GM12874 (cell line): ENCODE measurements around the gene AKAP13.

Experiments
- TF ChIP-seq, protein P1 (sequence below): IDR thresholded peaks from 2 replicates; pipeline ENCODE4 v1.5.1; 2011; ENCODE audit warnings: low read depth, mild to moderate bottlenecking, control low read depth, low read length, moderate library complexity; ENCODE audit not compliant: insufficient read depth

AKAP13 gene

DNA sequence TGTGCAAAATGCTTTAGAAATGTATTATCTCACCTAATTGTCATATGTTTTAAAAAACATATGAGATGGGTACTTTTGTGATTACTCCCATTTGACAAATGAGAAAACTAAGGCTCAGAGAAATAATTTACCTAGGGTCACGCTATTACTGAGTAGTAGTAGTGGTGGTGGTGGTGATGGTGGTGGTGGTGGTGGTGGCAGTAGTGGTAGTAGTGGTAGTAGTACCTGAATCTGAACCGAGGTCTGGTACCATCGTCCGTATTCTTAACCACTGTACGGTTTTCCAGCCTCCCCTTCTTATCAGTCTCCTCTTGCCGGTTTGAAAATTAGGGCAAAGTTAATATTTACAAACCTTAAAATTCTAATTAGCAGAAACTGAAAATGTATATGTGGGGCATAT, 311.9 kb downstream of the AKAP13 start:
- TF ChIP-seq, protein P1, sequence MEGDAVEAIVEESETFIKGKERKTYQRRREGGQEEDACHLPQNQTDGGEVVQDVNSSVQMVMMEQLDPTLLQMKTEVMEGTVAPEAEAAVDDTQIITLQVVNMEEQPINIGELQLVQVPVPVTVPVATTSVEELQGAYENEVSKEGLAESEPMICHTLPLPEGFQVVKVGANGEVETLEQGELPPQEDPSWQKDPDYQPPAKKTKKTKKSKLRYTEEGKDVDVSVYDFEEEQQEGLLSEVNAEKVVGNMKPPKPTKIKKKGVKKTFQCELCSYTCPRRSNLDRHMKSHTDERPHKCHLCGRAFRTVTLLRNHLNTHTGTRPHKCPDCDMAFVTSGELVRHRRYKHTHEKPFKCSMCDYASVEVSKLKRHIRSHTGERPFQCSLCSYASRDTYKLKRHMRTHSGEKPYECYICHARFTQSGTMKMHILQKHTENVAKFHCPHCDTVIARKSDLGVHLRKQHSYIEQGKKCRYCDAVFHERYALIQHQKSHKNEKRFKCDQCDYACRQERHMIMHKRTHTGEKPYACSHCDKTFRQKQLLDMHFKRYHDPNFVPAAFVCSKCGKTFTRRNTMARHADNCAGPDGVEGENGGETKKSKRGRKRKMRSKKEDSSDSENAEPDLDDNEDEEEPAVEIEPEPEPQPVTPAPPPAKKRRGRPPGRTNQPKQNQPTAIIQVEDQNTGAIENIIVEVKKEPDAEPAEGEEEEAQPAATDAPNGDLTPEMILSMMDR, result no peak

DNA sequence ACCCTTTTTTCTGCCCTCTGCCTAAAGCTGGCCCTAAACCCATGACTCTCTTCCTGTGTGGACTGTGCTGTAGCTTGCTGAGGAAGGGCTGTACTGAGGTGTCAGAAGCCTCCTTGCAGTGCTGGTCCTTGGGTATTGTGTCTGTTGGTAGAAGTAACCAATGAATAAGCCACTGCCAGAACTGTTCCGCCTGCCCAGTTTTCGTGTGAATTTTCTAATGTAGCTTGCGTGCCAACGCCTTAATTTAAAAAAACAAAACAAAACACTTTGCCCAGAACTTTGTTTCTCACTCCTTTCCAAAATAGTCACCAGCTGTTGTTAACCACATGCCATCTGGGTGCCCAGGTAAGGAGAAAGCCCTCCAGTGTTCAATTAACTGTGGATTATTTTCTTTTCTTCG, 312.5 kb downstream of the AKAP13 start:
- TF ChIP-seq, protein P1, result no peak

DNA sequence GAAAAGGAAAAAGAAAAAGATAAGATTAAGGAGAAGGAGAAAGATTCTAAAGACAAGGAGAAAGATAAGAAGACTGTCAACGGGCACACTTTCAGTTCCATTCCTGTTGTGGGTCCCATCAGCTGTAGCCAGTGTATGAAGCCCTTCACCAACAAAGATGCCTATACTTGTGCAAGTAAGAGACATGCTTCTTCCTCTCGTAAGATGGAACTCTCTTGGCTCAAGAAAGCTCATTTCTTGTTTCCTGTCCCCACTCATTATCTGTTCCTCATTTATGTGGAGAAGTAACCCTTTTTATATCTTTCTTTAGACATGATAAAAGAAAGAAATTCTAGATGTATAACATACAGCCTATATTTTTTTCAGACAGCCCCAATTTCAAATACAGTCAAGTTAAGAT, 312.9 kb downstream of the AKAP13 start:
- TF ChIP-seq, protein P1, result no peak

DNA sequence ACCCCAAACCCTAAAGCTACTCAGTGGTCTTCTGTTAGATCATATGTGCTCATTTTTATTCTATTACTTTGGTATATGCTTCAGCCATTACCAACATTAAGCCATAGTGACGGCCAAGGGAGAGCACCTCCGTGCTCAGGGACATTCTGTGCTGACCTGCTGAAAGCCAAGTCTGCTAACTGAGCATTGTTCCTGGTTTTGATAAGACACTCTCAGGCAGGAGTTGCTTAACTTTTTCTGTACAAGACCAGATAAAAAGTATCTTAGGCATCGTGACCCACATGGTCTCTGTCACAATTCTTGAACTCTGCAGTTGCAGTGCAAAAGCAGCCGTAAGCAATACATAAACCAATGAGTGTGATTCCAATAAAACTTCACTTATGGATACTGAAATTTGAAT, 313.7 kb downstream of the AKAP13 start:
- TF ChIP-seq, protein P1, result no peak

DNA sequence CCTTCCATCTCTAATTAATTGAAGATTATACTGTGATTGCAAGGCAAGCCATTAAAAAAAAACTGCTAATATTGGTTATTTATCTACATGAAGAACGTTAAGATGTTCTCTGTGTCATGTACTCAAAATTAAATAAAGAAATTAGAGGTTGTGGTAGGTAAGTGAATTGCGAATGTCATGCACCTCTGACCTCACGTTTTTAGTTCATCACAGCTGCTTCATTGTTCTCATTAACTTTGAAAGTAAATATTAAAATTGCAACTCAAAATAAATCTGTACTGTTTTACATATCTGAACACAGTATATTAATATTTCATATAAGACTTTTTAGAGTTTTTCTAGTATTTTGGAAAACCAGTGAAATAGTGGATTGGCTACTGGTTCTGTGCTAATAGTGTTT, 320.4 kb downstream of the AKAP13 start:
- TF ChIP-seq, protein P1, result no peak

DNA sequence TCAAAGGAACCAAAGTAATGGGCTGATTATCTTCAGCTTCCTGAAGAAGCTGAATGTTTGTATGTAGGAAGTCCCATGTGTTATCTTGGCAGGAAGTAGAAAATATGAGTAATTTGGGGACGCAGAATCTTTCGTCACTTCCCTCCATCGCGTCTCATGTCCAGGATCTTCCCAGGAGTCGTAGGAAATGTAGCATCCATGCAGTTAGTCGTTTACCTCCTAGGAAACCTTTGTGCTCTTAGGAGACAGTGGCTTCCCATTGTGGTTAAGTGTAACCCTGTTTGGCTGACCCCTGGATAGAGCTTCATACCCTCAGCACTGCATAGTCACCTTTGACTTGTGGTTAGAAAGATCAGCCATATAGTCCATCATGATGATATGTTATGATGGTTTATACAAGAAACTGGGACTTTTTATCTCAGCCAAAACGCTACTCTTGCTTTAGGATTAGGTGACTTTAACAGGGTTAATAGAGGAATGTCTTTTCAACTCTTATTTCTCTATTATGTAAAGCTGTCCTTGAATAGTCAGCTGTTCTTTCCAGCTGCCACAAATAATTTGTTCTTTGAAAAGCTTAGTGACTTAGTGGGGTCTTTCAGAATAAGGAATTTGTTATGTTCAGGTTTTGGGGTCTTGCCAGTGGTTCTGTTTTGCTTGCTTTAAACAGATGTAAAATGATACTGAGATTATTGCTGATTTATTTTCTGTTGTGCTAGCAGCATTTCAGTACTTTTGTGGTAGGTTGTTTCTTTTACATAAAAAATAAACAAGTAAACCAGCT, 322.1 kb downstream of the AKAP13 start:
- TF ChIP-seq, protein P1, result no peak

DNA sequence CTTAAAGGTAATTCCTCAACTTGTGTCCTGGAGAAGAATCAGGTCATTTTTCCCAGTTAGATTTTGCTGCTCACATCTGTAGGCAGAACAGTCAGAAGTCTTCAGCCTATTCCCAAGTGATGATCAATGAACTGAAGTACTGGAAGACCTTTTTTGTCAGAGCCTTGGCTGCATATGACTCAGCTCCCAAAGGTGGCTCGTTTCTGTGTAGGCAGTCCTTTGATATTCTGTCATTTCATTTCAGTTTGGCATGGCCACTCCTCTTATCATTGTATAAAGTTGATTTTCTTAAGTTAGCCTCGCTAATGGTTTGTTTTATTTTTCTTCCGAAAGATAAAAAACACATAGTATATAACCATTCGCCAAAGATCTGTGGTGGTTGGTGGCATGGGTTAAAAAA, 323.7 kb downstream of the AKAP13 start:
- TF ChIP-seq, protein P1, result no peak
